Type B pancreatic cell (in vitro differentiated cells): Measurements from ENCODE around the gene SUSD3. TPM values are rescaled to one million over a fixed set of nuclear protein-coding genes. Genes with fewer than 3 reads are reported as not detected.

Experiments used
- DNase-seq: peaks from one replicate; pipeline ENCODE4 v3.0.0; 2021; ENCODE audit warnings: mixed read lengths; ENCODE audit not compliant: unreplicated experiment; ENCODE audit errors: extremely low spot score
- H3K27ac Mint-ChIP-seq: 2 replicates; pipeline ENCODE4 v1.8.0; 2021; ENCODE audit warnings: mild to moderate bottlenecking, mixed read lengths
- H3K27me3 Mint-ChIP-seq: 2 replicates; pipeline ENCODE4 v1.8.0; 2021; ENCODE audit warnings: mixed read lengths
- H3K36me3 Mint-ChIP-seq: 2 replicates; pipeline ENCODE4 v1.8.0; 2021; ENCODE audit warnings: mixed read lengths
- H3K4me1 Mint-ChIP-seq: one replicate; pipeline ENCODE4 v1.8.0; 2021; ENCODE audit warnings: mixed read lengths; ENCODE audit not compliant: unreplicated experiment
- H3K4me3 Mint-ChIP-seq: 2 replicates; pipeline ENCODE4 v1.8.0; 2021; ENCODE audit warnings: mild to moderate bottlenecking, mixed read lengths
- H3K9me3 Mint-ChIP-seq: 2 replicates; pipeline ENCODE4 v1.8.0; 2021; ENCODE audit warnings: mixed read lengths
- CTCF ChIP-seq: fragments of 200-600 bp; sonication (generic); conservative IDR thresholded peaks from 2 replicates; pipeline ENCODE4 v1.5.0; 2021; ENCODE audit warnings: antibody characterized with exemption, mild to moderate bottlenecking
- total RNA-seq: library from RNA; stranded (reverse); gene quantifications from 2 replicates; pipeline ENCODE4 v1.2.1, GENCODE V29; 2021; ENCODE audit warnings: low replicate concordance

The SUSD3 gene
- total RNA-seq, 1 donor from 2014 or later, result 1.5 TPM

- Mint-ChIP-seq H3K4me1 (peaks cover 10% of the 10 kb centered on the region), H3K36me3 (no peaks in the 10 kb centered on the region), H3K27ac (no peak overlapping the region), H3K4me3 (no peak overlapping the region), H3K27me3 (peaks cover 3% of the 10 kb centered on the region), H3K9me3 (no peaks in the 10 kb centered on the region)
- DNase-seq, result no peak
- TF ChIP-seq CTCF, result no peak
Observed at GRCh38 chr9:93065135-93065720, 6.7 kb downstream of the SUSD3 start.

- no peak for TF ChIP-seq CTCF
- Mint-ChIP-seq H3K9me3 (no peaks in the 10 kb centered on the region), H3K27ac (no peak overlapping the region), H3K4me3 (no peak overlapping the region), H3K4me1 (no peaks in the 10 kb centered on the region), H3K36me3 (no peaks in the 10 kb centered on the region), H3K27me3 (no peaks in the 10 kb centered on the region)
- DNase-seq, result no peak
Observed at GRCh38 chr9:93066978-93067603, 8.6 kb downstream of the SUSD3 start.

- TF ChIP-seq CTCF, result no peak
- Mint-ChIP-seq H3K36me3 (no peaks in the 10 kb centered on the region), H3K27ac (no peak overlapping the region), H3K4me1 (no peaks in the 10 kb centered on the region), H3K9me3 (no peaks in the 10 kb centered on the region), H3K4me3 (no peak overlapping the region), H3K27me3 (no peaks in the 10 kb centered on the region)
- no peak for DNase-seq
Observed at GRCh38 chr9:93068956-93069355, 10.5 kb downstream of the SUSD3 start.

DNA sequence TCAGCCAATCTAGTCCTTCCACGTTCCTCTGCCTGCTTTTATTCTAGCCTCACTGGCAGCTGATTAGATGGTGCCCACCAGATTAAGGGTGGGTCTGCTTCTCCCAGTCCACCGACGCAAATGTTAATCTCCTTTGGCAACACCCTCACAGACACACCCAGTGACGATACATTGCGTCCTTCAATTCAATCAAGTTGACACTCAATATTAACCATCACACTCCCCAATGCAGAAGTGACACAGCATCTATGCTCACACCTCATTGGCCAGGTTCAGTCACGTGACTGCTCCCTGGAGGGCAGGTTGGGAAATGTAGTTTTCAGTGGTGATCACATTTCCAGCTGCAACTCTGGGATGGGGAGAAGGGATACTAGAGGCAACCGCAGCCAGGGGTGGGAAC lies 13.0 kb downstream of the SUSD3 start:
- DNase-seq, result no peak
- Mint-ChIP-seq H3K27me3 (no peaks in the 10 kb centered on the region), H3K9me3 (no peaks in the 10 kb centered on the region), H3K4me3 (no peak overlapping the region), H3K36me3 (no peaks in the 10 kb centered on the region), H3K4me1 (no peaks in the 10 kb centered on the region), H3K27ac (no peak overlapping the region)
- no peak for TF ChIP-seq CTCF

DNA sequence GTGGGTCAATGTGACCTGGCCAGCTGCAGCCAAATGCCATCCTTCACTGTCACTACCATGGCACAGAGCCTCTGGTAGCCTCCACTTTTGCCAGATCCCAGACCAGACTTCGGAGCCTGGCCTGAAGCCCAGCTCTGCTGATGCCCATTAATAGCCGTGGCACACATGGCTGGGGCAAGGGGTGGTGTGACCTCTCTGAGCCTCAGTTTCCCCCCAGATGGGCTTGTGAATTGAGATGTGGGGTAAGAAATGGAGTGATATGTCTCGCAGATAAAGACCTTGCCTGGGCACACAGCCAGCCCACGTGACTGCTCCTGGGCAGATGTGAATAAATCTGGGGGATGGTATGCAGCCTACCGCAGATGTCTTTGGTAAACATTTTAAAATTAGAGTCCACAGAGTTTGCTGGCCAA lies 13.9 kb downstream of the SUSD3 start:
- Mint-ChIP-seq H3K27ac (no peak overlapping the region), H3K36me3 (no peaks in the 10 kb centered on the region), H3K27me3 (no peaks in the 10 kb centered on the region), H3K4me3 (no peak overlapping the region), H3K4me1 (no peaks in the 10 kb centered on the region), H3K9me3 (no peaks in the 10 kb centered on the region)
- no peak for DNase-seq
- no peak for TF ChIP-seq CTCF
